SK-N-SH treated with all-trans-retinoic acid at 6 μM for 48 hours (cell line): ENCODE results near the gene SMOC2.

ENCODE experiments used
- GLIS3 ChIP-seq: fragments of 250-450 bp; sonication (Bioruptor Pico); IDR thresholded peaks from 2 replicates; pipeline ENCODE4 v1.5.0; 2020; ENCODE audit warnings: mild to moderate bottlenecking, moderate library complexity
- TOX ChIP-seq: fragments of 250-450 bp; sonication (Bioruptor Pico); IDR thresholded peaks from 2 replicates; pipeline ENCODE4 v1.8.0; 2021; ENCODE audit warnings: mild to moderate bottlenecking, moderate library complexity, borderline replicate concordance
- ZC3H10 ChIP-seq: fragments of 250-450 bp; sonication (Bioruptor Pico); IDR thresholded peaks from 2 replicates; pipeline ENCODE4 v1.5.1; 2021; ENCODE audit warnings: mild to moderate bottlenecking, moderate library complexity
- ZFP3 ChIP-seq: fragments of 250-450 bp; sonication (Bioruptor Pico); IDR thresholded peaks from 2 replicates; pipeline ENCODE4 v1.5.0; 2020; ENCODE audit warnings: mild to moderate bottlenecking, moderate library complexity
- ZFP30 ChIP-seq: fragments of 450-650 bp; formaldehyde crosslinking; IDR thresholded peaks from 2 replicates; pipeline ENCODE4 v1.5.0; 2022; ENCODE audit warnings: mild to moderate bottlenecking, moderate library complexity

DNA sequence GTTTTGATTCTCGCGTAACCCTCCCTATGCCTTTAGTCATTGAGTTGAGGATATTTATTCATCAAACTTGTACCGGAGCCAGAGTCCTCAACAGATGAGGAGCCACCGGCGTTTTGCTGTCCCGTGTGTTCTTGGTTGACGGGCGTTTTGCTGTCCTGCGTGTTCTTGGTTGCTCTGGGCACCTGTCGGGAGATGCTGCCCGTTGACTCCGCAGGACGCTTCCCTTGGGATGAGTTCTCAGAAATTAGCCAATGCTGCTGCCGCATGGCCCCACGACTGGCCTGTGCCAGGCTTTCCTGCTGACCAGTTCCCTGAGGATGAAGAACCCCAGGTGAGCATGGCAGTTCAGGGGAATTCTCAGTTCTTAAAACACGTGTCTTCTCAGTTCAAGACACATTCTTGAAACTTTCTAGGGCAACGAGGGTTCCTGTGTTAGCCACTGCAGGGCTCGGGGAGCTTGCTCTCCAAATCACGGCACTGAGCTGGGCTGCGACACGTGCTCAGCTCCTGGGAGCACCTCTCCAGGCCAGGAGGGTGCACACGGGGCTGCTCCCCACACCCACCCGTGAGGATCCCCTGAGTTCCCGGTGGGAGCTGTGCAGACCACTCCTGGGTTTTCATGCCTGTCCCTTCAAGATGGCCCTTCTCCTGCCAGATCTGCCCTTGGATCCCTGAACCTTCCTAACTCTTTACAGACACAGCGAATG is 265.6 kb downstream of the SMOC2 start:
- no peak for TF ChIP-seq TOX (CRISPR knock-in tag)
- no peak for TF ChIP-seq GLIS3 (CRISPR knock-in tag)
- no peak for TF ChIP-seq ZFP3 (CRISPR knock-in tag)
- no peak for TF ChIP-seq ZC3H10
- no peak for TF ChIP-seq ZFP30
